Body of pancreas (tissue), 4 donors: ENCODE data around the gene HABP4.

ENCODE experiments used
- CTCF ChIP-seq, 7 experiments: fragments of 450-650 bp in 4 of 7; fragments of 200-600 bp in 3 of 7; sonication (generic) in 3 of 7; IDR thresholded peaks; one replicate each; pipeline ENCODE4 v1.5.1; 2016 to 2019; ENCODE audit warnings: antibody characterized with exemption in 7 of 7
- POLR2A ChIP-seq, 3 donors: fragments of 450-650 bp; IDR thresholded peaks; one replicate each; pipeline ENCODE4 v1.6.1; 2016; ENCODE audit warnings: antibody characterized with exemption in 3 of 3, mild to moderate bottlenecking in 2 of 3

DNA sequence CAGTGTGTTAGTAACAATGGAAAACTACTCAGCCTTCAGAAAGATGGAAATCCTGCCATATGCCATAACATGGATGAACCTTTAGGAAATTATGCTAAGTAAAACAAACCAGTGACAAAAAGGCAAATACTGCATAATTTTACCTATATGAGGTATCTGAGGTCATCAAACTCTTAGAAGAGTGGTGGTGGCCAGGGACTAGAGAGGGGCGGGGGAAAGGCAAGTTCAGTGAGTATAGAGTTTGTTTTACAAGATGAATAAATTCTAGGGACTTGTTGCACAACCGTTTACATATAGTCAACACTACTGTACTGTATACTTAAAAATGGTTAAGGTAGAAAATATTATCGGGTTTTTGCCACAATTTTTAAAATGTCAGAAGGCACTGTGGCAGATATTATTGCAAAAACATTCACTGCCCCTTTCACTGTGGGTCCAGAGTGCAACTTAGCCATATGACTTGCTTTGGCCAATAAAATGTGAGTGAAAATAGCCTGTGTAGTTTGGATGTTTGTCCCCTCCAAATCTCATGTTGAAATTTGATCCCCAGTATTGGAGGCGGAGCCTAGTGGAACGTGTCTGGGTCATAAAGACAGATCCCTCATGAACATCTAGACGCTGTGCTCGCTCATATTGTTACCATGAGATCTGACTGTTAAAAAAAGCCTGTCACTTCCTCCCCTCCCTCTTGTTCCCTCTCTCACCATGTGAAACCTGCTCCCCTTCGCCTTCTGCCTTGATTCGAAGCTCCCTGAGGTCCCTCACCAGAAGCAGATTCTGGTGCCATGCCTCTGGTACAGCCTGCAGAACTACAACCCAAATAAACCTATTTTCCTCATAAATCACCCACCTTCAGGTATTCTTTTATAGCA is 41.3 kb upstream of the HABP4 start:
- TF ChIP-seq CTCF (IDR thresholded peaks at IDR 0.05) = no peak
- TF ChIP-seq POLR2A (IDR thresholded peaks at IDR 0.05) = no peak
